ENCODE measurements around the gene OR56B1.

- TF ChIP-seq, protein P1, sequence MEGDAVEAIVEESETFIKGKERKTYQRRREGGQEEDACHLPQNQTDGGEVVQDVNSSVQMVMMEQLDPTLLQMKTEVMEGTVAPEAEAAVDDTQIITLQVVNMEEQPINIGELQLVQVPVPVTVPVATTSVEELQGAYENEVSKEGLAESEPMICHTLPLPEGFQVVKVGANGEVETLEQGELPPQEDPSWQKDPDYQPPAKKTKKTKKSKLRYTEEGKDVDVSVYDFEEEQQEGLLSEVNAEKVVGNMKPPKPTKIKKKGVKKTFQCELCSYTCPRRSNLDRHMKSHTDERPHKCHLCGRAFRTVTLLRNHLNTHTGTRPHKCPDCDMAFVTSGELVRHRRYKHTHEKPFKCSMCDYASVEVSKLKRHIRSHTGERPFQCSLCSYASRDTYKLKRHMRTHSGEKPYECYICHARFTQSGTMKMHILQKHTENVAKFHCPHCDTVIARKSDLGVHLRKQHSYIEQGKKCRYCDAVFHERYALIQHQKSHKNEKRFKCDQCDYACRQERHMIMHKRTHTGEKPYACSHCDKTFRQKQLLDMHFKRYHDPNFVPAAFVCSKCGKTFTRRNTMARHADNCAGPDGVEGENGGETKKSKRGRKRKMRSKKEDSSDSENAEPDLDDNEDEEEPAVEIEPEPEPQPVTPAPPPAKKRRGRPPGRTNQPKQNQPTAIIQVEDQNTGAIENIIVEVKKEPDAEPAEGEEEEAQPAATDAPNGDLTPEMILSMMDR (IDR thresholded peaks at IDR 0.05): no peak
- no peak for TF ChIP-seq POLR2A (IDR thresholded peaks at IDR 0.05)
Measured at GRCh38 chr11:5696210-5696609, 40.0 kb upstream of the OR56B1 start.

Data from lower leg skin (tissue), 3 donors.